ENCODE data around the gene ZNF385D.

DNA sequence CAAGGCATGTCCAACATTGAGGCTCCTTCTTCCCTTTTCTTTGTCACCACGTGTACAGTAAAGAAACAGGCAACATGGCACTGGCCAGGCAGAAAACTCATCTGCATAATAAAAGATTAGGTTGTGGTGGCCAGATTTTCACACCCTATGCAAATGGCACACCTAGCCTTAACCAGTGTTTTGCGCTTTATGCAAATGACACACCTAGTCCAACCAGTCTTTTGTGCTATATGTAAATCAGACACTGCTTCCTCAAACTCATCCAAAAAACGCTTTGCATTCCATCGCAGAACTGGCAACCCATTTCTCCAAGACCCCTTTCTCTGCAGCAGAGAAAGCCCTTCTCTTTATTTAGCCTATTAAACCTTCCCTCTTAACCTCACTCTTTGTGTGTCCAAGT lies 109.1 kb downstream of the ZNF385D start:
- TF ChIP-seq CTCF (IDR thresholded peaks at IDR 0.05) (no peak), POLR2A (IDR thresholded peaks at IDR 0.05) (no peak)

All from right lobe of liver (tissue), 4 donors.